RWPE2 (cell line): ENCODE data around the gene ERICH4.

ENCODE experiments used
- ATAC-seq: fragments of 200-7000 bp; cut with Tn5 transposase; 3 replicates; pipeline ENCODE4 v1.9.1; 2021; ENCODE audit warnings: low read depth
- DNase-seq: peaks from one replicate; pipeline ENCODE4 v3.0.0-alpha.2; 2020; ENCODE audit warnings: low spot score
- H3K27ac ChIP-seq: fragments of 450-650 bp; 2 replicates; pipeline ENCODE4 v1.5.1; 2017; ENCODE audit warnings: mild to moderate bottlenecking; ENCODE audit not compliant: poor library complexity, severe bottlenecking
- H3K27me3 ChIP-seq: fragments of 250-450 bp; sonication (Bioruptor Pico); 2 replicates; pipeline ENCODE4 v1.5.1; 2021; ENCODE audit warnings: mild to moderate bottlenecking, moderate library complexity; ENCODE audit not compliant: insufficient read depth, poor library complexity, severe bottlenecking
- H3K36me3 ChIP-seq: fragments of 250-450 bp; sonication (Bioruptor Pico); 2 replicates; pipeline ENCODE4 v1.5.1; 2020; ENCODE audit warnings: low read depth, mild to moderate bottlenecking, moderate library complexity
- H3K4me1 ChIP-seq: fragments of 250-450 bp; sonication (Bioruptor Pico); 2 replicates; pipeline ENCODE4 v1.5.1; 2021; ENCODE audit warnings: mild to moderate bottlenecking, moderate library complexity; ENCODE audit not compliant: insufficient read depth, poor library complexity, severe bottlenecking
- H3K4me3 ChIP-seq: fragments of 250-450 bp; sonication (Bioruptor Pico); 2 replicates; pipeline ENCODE4 v1.5.1; 2021; ENCODE audit warnings: mild to moderate bottlenecking, moderate library complexity; ENCODE audit not compliant: severe bottlenecking
- H3K9me3 ChIP-seq: fragments of 250-450 bp; sonication (Bioruptor Pico); 2 replicates; pipeline ENCODE4 v1.5.1; 2021; ENCODE audit warnings: mild to moderate bottlenecking, moderate library complexity; ENCODE audit not compliant: severe bottlenecking
- TF ChIP-seq, protein P1 (sequence below): fragments of 450-650 bp; IDR thresholded peaks from one replicate; pipeline ENCODE4 v1.5.1; 2017; ENCODE audit warnings: mild to moderate bottlenecking, moderate library complexity; ENCODE audit not compliant: poor library complexity, severe bottlenecking

ERICH4 gene

DNA sequence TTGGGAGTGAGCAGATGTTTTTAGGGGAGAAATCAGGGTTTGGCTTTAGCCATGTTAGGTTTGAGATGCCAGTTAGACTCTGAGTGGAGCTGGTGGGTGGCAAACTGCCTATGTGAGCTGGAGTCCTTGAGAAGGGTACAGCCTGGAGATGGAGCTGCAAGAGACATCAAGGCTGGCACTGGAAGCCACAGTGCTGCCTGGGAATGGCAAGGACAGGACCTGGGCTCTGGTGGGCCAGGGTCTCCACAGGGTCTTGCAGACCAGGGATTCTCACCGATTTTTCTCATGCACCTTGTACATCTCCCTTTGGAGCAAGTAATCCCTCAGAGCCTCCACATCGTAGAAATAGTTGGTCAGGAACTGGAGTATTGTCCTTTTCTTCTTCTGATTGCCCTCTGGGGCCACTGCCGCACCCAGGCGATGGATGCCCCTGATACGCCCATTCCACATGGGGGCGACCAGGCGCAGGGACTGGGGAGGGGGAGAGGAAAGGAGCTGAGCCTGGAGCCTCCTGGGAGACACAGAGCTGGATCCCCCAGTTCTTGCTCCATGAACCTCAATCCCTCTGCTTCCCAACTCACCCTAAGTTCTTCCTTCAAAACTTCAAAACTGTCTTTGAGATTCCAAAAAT is 4.9 kb upstream of the ERICH4 start:
- TF ChIP-seq, protein P1, sequence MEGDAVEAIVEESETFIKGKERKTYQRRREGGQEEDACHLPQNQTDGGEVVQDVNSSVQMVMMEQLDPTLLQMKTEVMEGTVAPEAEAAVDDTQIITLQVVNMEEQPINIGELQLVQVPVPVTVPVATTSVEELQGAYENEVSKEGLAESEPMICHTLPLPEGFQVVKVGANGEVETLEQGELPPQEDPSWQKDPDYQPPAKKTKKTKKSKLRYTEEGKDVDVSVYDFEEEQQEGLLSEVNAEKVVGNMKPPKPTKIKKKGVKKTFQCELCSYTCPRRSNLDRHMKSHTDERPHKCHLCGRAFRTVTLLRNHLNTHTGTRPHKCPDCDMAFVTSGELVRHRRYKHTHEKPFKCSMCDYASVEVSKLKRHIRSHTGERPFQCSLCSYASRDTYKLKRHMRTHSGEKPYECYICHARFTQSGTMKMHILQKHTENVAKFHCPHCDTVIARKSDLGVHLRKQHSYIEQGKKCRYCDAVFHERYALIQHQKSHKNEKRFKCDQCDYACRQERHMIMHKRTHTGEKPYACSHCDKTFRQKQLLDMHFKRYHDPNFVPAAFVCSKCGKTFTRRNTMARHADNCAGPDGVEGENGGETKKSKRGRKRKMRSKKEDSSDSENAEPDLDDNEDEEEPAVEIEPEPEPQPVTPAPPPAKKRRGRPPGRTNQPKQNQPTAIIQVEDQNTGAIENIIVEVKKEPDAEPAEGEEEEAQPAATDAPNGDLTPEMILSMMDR = no peak
- Histone ChIP-seq H3K9me3 (no peaks in the 10 kb centered on the region), H3K27ac (no peak overlapping the region), H3K27me3 (no peaks in the 10 kb centered on the region), H3K36me3 (peaks cover 13% of the 10 kb centered on the region), H3K4me1 (peaks cover 7% of the 10 kb centered on the region), H3K4me3 (no peak overlapping the region)
- ATAC-seq (no peak), DNase-seq (no peak)

DNA sequence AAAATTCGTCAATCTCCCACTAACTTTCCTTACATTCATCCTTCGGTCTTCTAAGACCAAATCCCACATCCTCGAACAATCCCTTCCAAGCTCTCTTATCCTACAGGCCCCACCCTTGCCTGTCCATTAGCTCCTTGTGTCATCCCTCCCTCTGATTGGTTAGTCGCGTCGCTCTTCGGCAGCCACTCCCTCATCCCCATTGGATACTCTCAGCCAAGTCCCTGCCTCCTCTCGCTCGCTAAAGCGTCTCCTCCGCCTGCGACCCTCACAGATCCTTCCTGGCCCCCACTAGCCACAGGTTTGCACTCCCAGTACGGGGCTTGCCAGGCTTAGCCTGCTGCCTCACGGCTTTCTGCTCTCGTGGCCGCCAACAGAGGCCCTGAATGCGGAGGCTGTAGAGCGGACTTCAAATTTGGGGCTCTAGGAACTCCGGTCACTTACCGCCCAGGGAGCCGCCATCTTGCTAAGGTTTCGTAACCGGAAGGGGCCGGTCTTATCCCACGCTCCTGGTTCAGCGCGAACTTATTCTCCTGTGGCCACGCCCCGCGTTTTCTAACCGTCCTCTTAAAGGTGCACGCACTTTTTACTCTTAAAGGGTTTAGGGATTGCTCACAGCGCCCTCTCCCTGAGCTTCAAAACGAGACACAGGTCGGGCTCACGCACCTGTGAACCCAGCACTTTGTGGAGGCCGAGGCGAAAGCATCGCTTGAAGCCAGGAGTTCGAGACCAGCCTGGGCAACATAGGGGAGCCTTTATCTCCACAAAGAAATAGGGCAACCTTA is 3.3 kb upstream of the ERICH4 start, which contains the start of gene DMAC2:
Gene DMAC2 (minus strand): TSS at position 472 of the 782 bp plus-strand sequence. CDS start 13 bp downstream, at position 459.
- H3K4me1 ChIP-seq = peaks cover 7% of the 10 kb centered on the region
- peak within 1 kb of the TSS; percentile 61 for H3K27ac ChIP-seq
- peak within 1 kb of the TSS; percentile 64 for H3K4me3 ChIP-seq
- peaks cover 13% of the 10 kb centered on the region for H3K36me3 ChIP-seq
- no peaks in the 10 kb centered on the region for H3K9me3 ChIP-seq
- TF ChIP-seq, protein P1 = peak; percentile 80
- ATAC-seq (peak; percentile 99), DNase-seq (peak; percentile 97)
- H3K27me3 ChIP-seq = no peaks in the 10 kb centered on the region

DNA sequence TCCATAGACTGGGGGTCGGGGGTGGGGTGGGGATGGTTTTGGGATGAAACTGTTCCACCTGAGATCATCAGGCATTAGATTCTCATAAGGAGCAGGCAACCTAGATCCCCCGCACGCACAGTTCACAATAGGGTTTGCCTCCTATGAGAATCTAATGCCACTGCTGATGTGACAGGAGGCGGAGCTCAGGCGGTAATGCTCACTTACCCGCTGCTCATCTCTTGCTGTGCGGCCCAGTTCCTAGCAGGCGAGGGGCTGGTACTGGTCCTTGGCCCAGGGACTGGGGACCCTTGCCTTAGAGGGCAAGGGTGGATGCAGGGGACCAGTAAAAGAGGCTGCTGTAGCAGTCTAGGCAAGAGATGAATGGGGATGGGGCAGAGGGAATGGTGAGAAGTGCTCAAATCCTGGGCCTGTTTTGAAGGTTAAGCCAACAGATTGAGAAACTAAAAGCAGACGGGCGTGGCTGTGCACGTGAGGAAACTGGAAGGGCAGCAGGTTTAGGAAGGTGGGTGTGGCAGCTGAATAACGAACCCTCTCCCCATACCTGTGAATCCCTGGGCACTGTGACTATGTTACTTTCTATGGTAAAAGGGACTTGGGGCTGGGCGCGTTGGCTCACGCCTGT is 1.5 kb upstream of the ERICH4 start:
- ATAC-seq (no peak), DNase-seq (no peak)
- TF ChIP-seq, protein P1 = no peak
- no peak overlapping the region for H3K4me3 ChIP-seq
- no peaks in the 10 kb centered on the region for H3K9me3 ChIP-seq
- H3K4me1 ChIP-seq = peaks cover 7% of the 10 kb centered on the region
- peaks cover 8% of the 10 kb centered on the region for H3K36me3 ChIP-seq
- no peaks in the 10 kb centered on the region for H3K27me3 ChIP-seq
- H3K27ac ChIP-seq = no peak overlapping the region

DNA sequence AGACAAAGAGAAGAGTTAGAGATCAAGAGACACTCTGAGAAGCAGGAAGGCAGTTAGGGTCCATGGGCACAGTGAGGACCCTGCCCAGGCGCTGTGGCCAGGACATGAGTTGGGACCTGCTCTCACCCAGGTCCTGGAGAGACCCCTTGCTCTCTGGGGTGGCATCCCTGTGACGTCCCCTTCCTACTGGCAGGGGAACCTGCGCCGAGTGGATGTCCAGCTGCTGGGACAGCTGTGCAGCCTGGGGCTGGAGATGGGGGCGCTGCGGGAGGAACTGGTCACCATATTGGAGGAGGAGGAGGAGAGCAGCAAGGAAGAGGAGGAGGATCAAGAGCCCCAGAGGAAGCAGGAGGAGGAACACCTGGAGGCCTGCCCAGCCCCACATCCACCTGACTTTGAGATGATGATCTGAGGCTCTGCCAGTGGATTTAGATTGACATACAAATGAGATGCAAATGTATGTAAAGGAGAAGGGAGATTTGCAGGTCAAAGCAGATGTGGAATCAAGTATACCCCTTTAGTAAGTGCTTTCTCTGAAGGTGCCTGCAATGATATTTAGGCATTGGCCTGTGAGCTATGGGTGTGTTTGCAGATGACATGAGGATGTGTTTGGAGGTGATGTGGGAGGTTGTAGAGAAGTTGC is 978 bp downstream of the ERICH4 start:
- H3K4me1 ChIP-seq = peaks cover 7% of the 10 kb centered on the region
- TF ChIP-seq, protein P1 = no peak
- no peaks in the 10 kb centered on the region for H3K36me3 ChIP-seq
- no peaks in the 10 kb centered on the region for H3K27me3 ChIP-seq
- DNase-seq (no peak), ATAC-seq (no peak)
- no peak overlapping the region for H3K27ac ChIP-seq
- no peak overlapping the region for H3K4me3 ChIP-seq
- H3K9me3 ChIP-seq = no peaks in the 10 kb centered on the region
